Ishikawa (cell line): Measurements from ENCODE around the gene RASL12.
A peak's percentile ranks its signal among the peaks of the same experiment; 100 is the strongest.

Source experiments
- CREB1 ChIP-seq: IDR thresholded peaks from 2 replicates; pipeline ENCODE4 v1.6.1; 2012; ENCODE audit warnings: low read depth
- EGR1 ChIP-seq: IDR thresholded peaks from 2 replicates; pipeline ENCODE4 v1.6.1; 2012
- EP300 ChIP-seq: IDR thresholded peaks from 2 replicates; pipeline ENCODE4 v1.6.1; 2012; ENCODE audit warnings: borderline replicate concordance
- FOXM1 ChIP-seq: IDR thresholded peaks from 2 replicates; pipeline ENCODE4 v1.6.1; 2012; ENCODE audit warnings: low read depth, borderline replicate concordance
- RAD21 ChIP-seq: IDR thresholded peaks from 2 replicates; pipeline ENCODE4 v1.6.1; 2012; ENCODE audit warnings: low read depth
- REST ChIP-seq: IDR thresholded peaks from 2 replicates; pipeline ENCODE4 v1.6.1; 2012; ENCODE audit warnings: low read depth, mild to moderate bottlenecking
- TAF1 ChIP-seq: IDR thresholded peaks from 2 replicates; pipeline ENCODE4 v1.6.1; 2012; ENCODE audit warnings: low read depth, mild to moderate bottlenecking
- TEAD4 ChIP-seq: IDR thresholded peaks from 2 replicates; pipeline ENCODE4 v1.6.1; 2012
- USF1 ChIP-seq: IDR thresholded peaks from 2 replicates; pipeline ENCODE4 v1.6.1; 2012
- YY1 ChIP-seq: IDR thresholded peaks from 2 replicates; pipeline ENCODE4 v1.6.1; 2012; ENCODE audit warnings: low read depth
- ZBTB7A ChIP-seq: IDR thresholded peaks from 2 replicates; pipeline ENCODE4 v1.6.1; 2012; ENCODE audit warnings: low read depth
- TF ChIP-seq, protein P1 (sequence below): IDR thresholded peaks from 2 replicates; pipeline ENCODE4 v1.6.1; 2012

DNA sequence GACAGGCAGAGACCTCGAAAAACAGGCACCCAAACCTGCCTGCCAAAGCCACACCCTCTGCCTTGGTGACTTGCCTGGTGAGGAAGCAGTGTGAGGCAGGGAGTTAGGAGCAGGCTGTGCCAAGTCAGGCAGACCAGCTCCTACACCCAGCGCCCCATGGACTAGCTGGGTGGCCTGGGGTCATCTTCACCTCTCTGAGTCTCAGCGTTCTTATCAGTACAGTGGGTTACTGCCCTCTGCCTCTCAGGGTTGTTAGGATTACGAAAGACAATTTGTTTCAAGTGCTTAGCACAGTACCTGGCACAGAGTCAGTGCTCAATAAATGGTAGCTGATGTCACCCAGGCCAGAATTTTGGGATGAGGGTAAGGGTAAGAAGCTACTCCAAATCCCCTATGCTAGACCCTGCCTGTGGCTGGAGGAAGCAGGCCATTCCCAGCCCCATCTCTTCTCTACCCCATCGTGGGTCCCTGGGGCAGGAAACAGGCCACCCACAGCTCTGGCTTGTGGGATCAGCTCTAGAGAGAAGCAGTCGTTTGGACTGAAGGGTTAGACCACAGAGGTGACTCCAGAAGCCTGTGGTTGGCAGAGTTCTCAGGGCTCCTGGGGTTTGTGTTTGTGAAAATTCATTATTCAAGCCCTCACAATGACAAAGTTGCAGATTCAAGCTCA is 12.5 kb downstream of the RASL12 start:
- no peak for TF ChIP-seq RAD21
- no peak for TF ChIP-seq EP300
- no peak for TF ChIP-seq TAF1
- TF ChIP-seq CREB1: no peak
- TF ChIP-seq REST: no peak
- TF ChIP-seq FOXM1: no peak
- TF ChIP-seq YY1: no peak
- TF ChIP-seq USF1: no peak
- TF ChIP-seq, protein P1, sequence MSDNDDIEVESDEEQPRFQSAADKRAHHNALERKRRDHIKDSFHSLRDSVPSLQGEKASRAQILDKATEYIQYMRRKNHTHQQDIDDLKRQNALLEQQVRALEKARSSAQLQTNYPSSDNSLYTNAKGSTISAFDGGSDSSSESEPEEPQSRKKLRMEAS: 0 out of 2 replicates have a peak, but pooled peaks have one; percentile 34
- no peak for TF ChIP-seq EGR1
- TF ChIP-seq ZBTB7A: no peak
- no peak for TF ChIP-seq TEAD4
